H54 (cell line): ENCODE results near the gene MKLN1.

Experiments
- DNase-seq: peaks from one replicate; pipeline ENCODE4 v3.0.0; 2011; ENCODE audit warnings: low spot score, mixed read lengths; ENCODE audit not compliant: insufficient read length
- FAIRE-seq: peaks from 3 replicates; lab custom pipeline; 2011; peaks lifted over from hg19 to GRCh38; lab: Jason Lieb, UNC
- POLR2A ChIP-seq: IDR thresholded peaks from 2 replicates; pipeline ENCODE4 v1.6.1; 2011; ENCODE audit warnings: low read depth, mild to moderate bottlenecking, low read length

MKLN1 gene

DNA sequence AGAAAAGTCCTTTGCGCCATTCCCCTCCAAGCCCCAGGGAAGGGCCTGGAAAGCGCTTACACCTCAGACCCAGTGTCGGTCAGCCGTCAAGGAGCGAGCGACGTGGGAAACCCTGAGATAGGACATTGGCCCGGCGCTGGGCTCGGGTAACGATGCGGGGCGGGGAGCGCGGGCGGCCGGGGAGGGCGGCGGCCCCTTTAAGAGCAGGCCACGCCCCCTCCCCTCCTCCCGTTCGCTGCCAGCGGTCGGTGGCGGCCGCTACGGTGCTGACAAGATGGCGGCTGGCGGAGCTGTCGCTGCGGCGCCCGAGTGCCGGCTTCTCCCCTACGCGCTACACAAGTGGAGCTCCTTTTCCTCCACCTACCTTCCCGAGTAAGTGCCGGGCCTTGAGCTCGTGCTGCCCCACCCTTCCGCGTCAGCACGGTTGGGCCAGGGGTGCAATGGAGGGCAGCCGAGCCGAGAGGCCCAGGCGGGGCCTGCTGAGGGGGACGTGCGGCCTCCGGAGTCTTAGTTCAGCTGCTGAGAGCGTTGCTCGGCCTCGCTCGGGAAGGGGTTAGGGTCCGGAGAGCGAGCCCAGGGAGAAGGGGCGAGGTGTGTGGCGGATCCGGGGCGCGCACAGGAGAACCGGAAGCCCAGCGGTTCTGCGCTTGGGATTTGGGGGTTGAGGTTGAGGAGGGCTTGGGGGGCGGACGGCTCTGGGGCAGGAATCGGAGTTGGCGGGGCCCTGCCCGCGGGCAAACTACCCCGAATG is at the start of gene MKLN1:
TSS of gene MKLN1 (plus strand) at position 251 of the 751 bp plus-strand sequence. CDS start at position 275, 24 bp downstream.
- DNase-seq: peak; percentile 72
- FAIRE-seq: no peak

GRCh38 chr7:131279044-131279443 is 48.6 kb upstream of the MKLN1 start:
- no peak for FAIRE-seq
- TF ChIP-seq POLR2A: no peak
- DNase-seq: no peak

More for the DNA sequence above, at the start of gene MKLN1:
- peak; percentile 97 for TF ChIP-seq POLR2A

DNA sequence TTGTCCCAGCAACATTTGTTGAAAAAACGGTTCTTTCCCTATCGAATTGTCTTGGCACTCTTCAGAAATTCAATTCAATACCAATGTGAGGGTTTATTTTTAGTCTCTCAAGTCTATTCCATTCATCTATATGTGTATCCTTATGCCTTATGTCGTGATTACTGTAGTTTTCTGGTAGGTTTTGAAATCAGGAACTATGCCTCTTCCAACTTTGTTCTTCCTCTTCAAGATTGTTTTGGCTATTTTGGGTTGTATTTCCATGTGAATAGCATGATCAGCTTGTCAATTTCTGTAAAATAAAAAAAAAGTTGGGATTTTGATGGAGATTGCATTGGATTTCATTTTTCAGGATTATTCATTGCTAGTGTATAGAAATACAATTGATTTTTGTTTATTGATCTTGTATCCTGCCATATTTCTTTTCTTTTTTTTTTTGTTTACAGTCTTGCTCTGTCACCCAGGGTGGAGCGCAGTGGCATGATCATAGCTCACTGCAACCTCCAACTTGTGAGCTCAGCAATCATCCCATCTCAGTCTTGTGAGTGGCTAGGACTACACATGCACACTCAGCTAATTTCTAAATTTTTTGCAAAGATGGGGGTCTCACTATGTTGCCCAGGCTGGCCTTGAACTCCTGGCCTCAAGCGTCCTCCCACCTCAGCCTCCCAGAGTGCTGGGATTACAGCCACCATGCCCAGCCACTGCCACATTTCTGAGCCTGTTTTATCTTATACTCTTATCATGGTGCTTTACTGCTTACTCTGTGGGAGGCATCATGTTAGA is 46.2 kb upstream of the MKLN1 start:
- TF ChIP-seq POLR2A: no peak
- FAIRE-seq (no peak), DNase-seq (no peak)

DNA sequence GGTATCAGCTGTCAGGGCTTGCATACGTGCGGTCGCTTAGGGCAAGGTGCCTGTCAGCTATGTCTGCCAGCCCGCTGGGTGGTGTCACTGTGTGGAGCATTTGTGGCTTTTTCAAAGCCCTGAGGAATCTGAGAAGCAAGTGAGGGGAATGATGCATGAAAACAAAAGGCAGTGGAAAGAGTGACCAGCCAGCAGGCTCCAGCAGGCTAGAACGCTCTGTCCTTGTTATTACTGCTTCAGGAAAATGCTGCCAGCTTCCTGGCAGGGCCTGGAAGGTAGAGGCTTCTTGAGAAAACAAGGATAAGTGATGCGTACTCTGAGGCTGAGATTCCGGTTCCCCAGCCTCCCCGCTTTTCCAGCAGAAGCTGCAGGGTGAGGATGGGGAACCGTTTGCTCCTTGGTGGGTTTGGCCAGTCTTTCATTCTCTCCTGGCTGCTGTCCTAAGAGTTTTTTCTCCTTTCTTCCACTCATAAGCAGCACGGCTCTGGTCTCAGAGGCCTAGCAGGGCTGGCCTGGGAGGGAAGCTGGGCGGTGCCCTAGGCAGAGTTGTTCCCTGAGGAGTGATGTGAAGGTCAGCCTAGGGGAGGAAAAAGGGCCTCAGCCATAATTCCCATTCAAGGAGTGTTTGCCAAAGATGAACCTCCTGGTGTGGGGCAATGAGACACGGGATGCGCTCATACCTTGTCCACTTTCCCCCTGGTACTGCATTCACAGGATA is 42.8 kb upstream of the MKLN1 start:
- DNase-seq: no peak
- no peak for TF ChIP-seq POLR2A
- FAIRE-seq: no peak

DNA sequence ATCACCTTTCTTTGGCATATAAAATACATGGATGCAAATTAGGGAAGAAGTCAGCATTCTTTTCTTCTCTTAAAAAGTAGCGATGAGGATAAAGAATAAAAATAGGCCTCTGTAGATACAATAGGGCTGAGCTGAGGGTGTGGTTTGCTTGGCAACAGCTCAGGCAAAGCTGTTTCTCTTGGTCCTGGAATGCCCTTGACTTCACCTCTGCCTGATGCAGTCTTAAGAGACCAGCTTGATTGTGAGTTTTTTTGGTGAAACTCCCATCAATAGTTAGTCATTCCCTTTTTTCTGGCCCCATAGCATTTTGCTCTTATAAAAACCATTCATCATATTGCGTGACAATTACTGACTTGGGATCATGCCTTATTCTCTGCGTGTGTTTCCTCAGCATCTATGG is 42.1 kb upstream of the MKLN1 start:
- FAIRE-seq: no peak
- no peak for DNase-seq
- TF ChIP-seq POLR2A: no peak

DNA sequence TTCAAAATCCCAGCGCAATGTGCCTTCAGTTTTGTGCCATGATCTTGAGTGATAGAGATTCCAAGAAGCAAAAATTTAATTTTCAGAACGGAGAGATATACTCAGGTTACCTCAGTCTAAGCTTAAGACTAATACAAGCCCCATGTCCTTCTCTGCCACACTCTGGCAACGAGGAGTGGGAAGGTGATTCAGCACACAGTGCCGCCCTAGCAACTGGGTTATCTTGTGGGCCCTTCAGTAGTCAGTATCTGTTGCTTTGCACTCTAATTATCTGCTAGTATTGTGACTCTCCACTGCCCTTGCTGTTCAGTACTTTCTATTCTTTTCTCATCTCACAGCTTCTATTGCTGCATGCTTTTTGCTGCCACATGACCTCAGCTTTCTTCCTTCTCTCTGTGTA is 39.2 kb upstream of the MKLN1 start:
- DNase-seq (no peak), FAIRE-seq (no peak)
- no peak for TF ChIP-seq POLR2A

DNA sequence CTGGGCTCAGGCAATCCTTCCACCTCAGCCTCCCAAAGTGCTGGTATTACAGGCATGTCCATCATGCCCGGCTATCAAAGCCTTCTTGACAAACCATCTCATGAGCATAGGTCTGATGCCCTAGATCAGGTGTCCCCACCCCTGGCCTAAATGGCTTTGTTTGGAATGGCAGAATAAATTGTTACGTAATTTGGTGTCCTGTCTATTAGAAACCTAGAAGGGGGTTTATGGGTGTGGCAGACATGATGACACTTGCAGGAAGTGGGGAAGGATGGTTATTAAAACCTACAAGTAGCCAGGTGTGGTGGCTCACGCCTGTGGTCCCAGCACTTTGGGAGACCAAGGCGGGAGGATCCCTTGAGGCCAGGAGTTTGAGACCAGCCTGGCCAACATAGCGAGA is 38.6 kb upstream of the MKLN1 start:
- no peak for DNase-seq
- no peak for FAIRE-seq
- TF ChIP-seq POLR2A: no peak

DNA sequence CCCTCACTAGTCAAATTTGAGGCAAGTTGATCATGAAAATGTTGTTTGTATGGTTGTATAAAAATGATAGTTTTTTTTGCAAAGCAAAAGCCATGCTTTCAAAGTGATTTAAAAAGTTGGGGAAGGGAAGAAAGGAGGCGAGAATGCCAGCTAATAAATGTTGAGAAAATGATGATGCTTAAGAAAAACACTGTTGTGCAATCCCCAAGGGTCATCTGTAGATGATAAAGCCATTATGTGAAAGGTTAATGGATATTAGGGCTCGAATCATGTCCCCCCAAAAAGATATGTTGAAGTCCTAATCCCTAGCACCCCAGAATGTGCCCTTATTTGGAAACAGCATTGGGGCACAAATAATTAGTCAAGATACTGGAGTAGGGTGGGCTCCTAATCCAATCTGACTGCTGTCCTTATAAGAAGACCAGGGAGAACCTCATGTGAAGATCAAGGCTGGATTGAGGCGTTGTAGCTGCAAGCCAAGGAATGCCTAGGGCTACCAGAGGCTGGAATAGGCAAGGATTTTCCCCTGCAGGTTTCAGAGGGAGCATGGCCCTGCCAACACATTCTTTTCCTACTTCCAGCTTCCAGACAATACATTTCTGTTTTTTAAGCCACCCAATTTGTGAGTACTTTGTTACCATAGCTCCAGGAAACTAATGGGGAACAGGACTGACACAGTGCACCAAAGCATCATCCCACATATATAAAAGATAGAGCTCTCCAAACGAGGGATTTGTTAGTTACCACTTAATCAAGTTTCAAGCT is 35.4 kb upstream of the MKLN1 start:
- DNase-seq (no peak), FAIRE-seq (no peak)
- TF ChIP-seq POLR2A: no peak

DNA sequence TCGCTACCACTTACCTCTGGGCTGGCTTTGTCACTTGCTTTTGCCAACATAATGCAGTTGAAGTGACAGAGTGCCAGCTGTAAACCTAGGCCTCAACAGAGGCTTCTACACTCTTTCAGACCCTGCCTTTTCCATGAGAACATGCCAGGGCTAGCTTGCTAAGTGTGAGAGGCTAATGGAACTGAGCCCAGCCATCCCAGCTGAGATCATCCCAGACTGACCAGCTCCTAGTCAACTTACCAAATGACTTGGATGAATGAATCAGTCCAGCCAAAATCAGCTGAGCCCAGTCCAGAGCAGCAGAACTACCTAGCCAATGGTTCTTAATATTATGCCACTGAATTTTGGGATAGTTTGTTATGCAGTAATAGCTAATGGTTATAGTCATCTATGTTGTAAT is 34.7 kb upstream of the MKLN1 start:
- DNase-seq (no peak), FAIRE-seq (no peak)
- TF ChIP-seq POLR2A: no peak

DNA sequence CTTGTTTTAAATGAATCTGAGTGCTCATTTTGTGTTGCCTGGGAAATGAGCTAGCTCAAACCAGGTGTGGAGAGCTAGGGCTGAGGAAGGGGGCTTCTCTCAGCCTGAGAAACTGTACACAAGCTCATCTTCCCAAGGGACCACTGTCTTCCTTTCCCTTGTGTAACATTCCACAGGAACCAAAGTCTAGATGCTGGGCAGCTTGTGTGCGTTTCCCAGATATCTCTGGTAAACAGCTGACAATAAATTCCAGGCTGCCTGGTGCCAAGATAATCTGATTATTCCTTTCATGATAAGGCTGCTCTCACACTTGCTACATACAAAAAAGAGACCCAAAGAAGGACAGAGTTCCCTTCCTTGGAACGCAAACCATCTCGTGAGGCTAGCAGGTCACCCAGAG is 33.1 kb upstream of the MKLN1 start:
- TF ChIP-seq POLR2A: no peak
- DNase-seq: no peak

DNA sequence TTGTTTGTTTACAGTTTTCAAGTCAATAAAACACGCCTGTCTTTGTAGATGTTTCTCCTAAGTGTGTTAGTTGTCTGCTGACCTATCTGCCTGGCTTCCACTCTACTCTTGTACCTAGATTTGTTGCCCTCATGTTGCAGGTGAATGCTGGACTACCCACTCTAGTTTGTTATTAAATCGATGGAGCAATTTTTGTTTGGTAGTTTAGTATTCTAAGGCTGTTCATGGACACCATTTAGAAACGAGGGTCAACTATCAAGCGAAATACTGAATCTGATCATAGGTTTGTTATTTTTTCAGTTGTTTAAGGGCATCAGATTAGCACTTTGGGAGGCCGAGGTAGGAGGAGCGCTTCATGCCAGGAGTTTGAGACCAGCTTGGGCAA is 29.1 kb upstream of the MKLN1 start:
- no peak for TF ChIP-seq POLR2A
- DNase-seq: no peak
- FAIRE-seq: no peak

More for the DNA sequence above, 33.1 kb upstream of the MKLN1 start:
- no peak for FAIRE-seq

- DNase-seq (no peak), FAIRE-seq (no peak)
- no peak for TF ChIP-seq POLR2A
Observed at GRCh38 chr7:131299074-131299473, 28.6 kb upstream of the MKLN1 start.

DNA sequence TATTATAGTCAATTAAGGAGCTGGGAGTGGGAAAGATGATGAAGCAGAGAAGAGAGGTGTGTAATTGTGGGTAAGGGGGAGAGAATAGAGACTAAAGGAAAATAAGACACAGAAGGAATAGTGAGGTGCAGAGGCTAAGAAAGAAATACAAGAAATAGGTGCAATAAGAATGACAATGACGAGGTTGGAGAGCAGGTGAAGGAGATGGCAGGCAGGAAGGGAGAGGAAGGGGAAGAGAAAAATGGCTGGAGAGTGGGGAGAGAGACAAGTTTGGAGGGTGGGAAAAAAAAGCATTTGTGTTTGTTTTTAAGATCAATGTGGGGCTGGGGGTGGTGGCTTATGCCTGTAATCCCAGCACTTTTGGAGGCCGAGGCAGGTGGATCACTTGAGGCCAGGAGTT is 27.6 kb upstream of the MKLN1 start:
- no peak for TF ChIP-seq POLR2A
- DNase-seq (no peak), FAIRE-seq (no peak)
